ENCODE data around the gene KIF5A. TPM values are rescaled to one million over a fixed set of nuclear protein-coding genes. Genes with fewer than 3 reads are reported as not detected.

Gene KIF5A
- total RNA-seq, 1 donor: 0.36 TPM

DNA sequence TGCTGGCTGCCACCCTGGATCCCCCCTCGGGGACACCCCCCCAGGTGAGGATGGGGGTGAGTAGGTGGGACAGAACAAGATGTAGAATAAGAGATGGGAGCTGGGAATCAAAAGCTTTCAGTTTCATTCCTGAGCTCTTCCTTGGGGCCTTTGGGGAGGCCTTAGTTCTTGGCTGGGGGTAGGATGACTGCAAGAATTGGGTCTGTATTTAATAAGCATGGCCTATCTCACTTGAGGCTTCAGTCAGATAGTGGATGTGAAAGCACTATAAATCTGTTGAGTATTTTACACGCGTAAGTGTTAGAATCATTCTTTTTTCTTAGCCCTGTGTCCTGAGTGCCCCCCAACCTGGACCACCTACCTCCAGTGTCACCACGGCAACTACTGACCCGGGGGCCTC lies 22.7 kb upstream of the KIF5A start:
- H3K79me2 ChIP-seq (ENCODE audit: insufficient read depth, low read length): peaks cover 45% of the 10 kb centered on the region
- H4K20me1 ChIP-seq (ENCODE audit: insufficient read depth, low read length): peaks cover 41% of the 10 kb centered on the region
- no peak for DNase-seq (ENCODE audit: insufficient read length, low spot score, missing footprints)

DNA sequence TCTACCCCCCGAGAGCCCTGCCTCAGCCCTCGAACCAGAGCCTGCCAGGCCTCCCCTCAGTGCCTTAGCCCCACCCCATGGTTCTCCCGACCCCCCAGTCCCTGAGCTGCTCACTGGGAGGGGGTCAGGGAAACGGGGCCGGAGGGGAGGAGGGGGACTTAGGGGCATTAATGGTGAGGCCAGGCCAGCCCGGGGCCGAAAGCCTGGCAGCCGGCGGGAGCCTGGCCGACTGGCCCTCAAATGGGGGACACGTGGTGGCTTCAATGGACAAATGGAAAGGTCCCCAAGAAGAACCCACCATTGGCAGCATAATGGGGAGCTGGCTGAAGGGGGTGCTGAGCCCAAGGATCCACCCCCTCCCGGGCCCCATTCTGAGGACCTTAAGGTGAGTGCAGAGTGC lies 21.7 kb upstream of the KIF5A start:
- Histone ChIP-seq H3K4me3 (ENCODE audit: insufficient read depth, low read length) (no peak overlapping the region), H3K36me3 (ENCODE audit: insufficient read depth, low read length) (peaks cover 74% of the 10 kb centered on the region), H3K27ac (ENCODE audit: low read depth, low read length) (no peak overlapping the region), H4K20me1 (ENCODE audit: insufficient read depth, low read length) (peaks cover 41% of the 10 kb centered on the region), H2AFZ (ENCODE audit: low read length) (no peak overlapping the region), H3K4me2 (ENCODE audit: insufficient read depth, low read length) (no peak overlapping the region), H3K79me2 (ENCODE audit: insufficient read depth, low read length) (peaks cover 44% of the 10 kb centered on the region), H3K27me3 (ENCODE audit: insufficient read depth, low read length) (no peaks in the 10 kb centered on the region), H3K9me3 (ENCODE audit: low read depth, low read length) (no peaks in the 10 kb centered on the region), H3K4me1 (ENCODE audit: insufficient read depth, low read length) (peaks cover 14% of the 10 kb centered on the region)
- TF ChIP-seq CTCF (IDR thresholded peaks at IDR 0.05; ENCODE audit: extremely low read depth, low read depth, low read length): no peak
- peak; percentile 79 for DNase-seq (ENCODE audit: insufficient read length, low spot score, missing footprints)

More for the DNA sequence above, 22.7 kb upstream of the KIF5A start:
- no peak for TF ChIP-seq CTCF (IDR thresholded peaks at IDR 0.05; ENCODE audit: extremely low read depth, low read depth, low read length)
- H3K4me3 ChIP-seq (ENCODE audit: insufficient read depth, low read length): no peak overlapping the region
- peaks cover 15% of the 10 kb centered on the region for H3K4me1 ChIP-seq (ENCODE audit: insufficient read depth, low read length)
- no peaks in the 10 kb centered on the region for H3K9me3 ChIP-seq (ENCODE audit: low read depth, low read length)
- H3K27me3 ChIP-seq (ENCODE audit: insufficient read depth, low read length): no peaks in the 10 kb centered on the region
- H3K27ac ChIP-seq (ENCODE audit: low read depth, low read length): no peak overlapping the region
- no peak overlapping the region for H2AFZ ChIP-seq (ENCODE audit: low read length)
- no peak overlapping the region for H3K4me2 ChIP-seq (ENCODE audit: insufficient read depth, low read length)
- H3K36me3 ChIP-seq (ENCODE audit: insufficient read depth, low read length): peaks cover 64% of the 10 kb centered on the region

GRCh38 chr12:57528831-57529555 lies 20.9 kb upstream of the KIF5A start:
- H3K4me2 ChIP-seq (ENCODE audit: insufficient read depth, low read length): no peak overlapping the region
- no peaks in the 10 kb centered on the region for H3K27me3 ChIP-seq (ENCODE audit: insufficient read depth, low read length)
- peak; percentile 73 for DNase-seq (ENCODE audit: insufficient read length, low spot score, missing footprints)
- H3K4me3 ChIP-seq (ENCODE audit: insufficient read depth, low read length): no peak overlapping the region
- H2AFZ ChIP-seq (ENCODE audit: low read length): no peak overlapping the region
- peaks cover 36% of the 10 kb centered on the region for H3K79me2 ChIP-seq (ENCODE audit: insufficient read depth, low read length)
- TF ChIP-seq CTCF (IDR thresholded peaks at IDR 0.05; ENCODE audit: extremely low read depth, low read depth, low read length): no peak
- H3K9me3 ChIP-seq (ENCODE audit: low read depth, low read length): no peaks in the 10 kb centered on the region
- H3K27ac ChIP-seq (ENCODE audit: low read depth, low read length): no peak overlapping the region
- peaks cover 80% of the 10 kb centered on the region for H3K36me3 ChIP-seq (ENCODE audit: insufficient read depth, low read length)
- peaks cover 7% of the 10 kb centered on the region for H3K4me1 ChIP-seq (ENCODE audit: insufficient read depth, low read length)
- H4K20me1 ChIP-seq (ENCODE audit: insufficient read depth, low read length): peaks cover 33% of the 10 kb centered on the region

DNA sequence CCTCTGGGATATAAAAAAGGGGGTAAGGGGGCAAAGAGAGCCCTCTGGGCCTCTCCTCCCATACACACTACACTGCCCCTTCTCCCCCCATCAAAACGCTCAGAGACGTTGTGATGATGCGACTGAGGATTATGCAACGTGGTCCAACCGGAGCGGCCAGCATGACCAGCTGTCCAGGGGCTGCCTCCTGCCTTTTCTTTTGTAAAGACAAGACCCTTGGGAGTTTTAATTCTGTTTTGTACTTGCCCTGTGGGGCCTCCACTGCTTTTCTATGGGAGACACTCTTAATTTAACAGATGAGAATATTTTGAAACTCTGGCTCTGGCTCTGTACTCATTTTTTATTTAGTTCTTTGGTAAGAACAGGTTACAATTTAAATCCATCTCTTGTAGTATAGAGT lies 20.0 kb upstream of the KIF5A start:
- Histone ChIP-seq H3K36me3 (ENCODE audit: insufficient read depth, low read length) (peaks cover 82% of the 10 kb centered on the region), H3K9me3 (ENCODE audit: low read depth, low read length) (no peaks in the 10 kb centered on the region), H3K79me2 (ENCODE audit: insufficient read depth, low read length) (peaks cover 28% of the 10 kb centered on the region), H2AFZ (ENCODE audit: low read length) (no peak overlapping the region), H3K27ac (ENCODE audit: low read depth, low read length) (no peak overlapping the region), H3K4me3 (ENCODE audit: insufficient read depth, low read length) (no peak overlapping the region), H3K4me2 (ENCODE audit: insufficient read depth, low read length) (no peak overlapping the region), H3K27me3 (ENCODE audit: insufficient read depth, low read length) (no peaks in the 10 kb centered on the region), H3K4me1 (ENCODE audit: insufficient read depth, low read length) (no peaks in the 10 kb centered on the region), H4K20me1 (ENCODE audit: insufficient read depth, low read length) (peaks cover 25% of the 10 kb centered on the region)
- DNase-seq (ENCODE audit: insufficient read length, low spot score, missing footprints): peak; percentile 79
- TF ChIP-seq CTCF (IDR thresholded peaks at IDR 0.05; ENCODE audit: extremely low read depth, low read depth, low read length): no peak
